ENCODE data around the gene CNPY3.
A peak's percentile ranks its signal among the peaks of the same experiment; 100 is the strongest.

The CNPY3 gene

GRCh38 chr6:42973926-42974325 lies 44.6 kb downstream of the CNPY3 start:
- no peak for TF ChIP-seq CTCF (IDR thresholded peaks at IDR 0.05; ENCODE audit: low read length, missing control alignments)
- no peak overlapping the region for H3K4me3 ChIP-seq (replicated peaks; ENCODE audit: low read depth, low read length)
- DNase-seq (ENCODE audit: low read depth): no peak

- no peak for DNase-seq (ENCODE audit: low read depth)
- no peak overlapping the region for H3K4me3 ChIP-seq (replicated peaks; ENCODE audit: low read depth, low read length)
- no peak for TF ChIP-seq CTCF (IDR thresholded peaks at IDR 0.05; ENCODE audit: low read length, missing control alignments)
Measured at GRCh38 chr6:42974919-42975505, 45.7 kb downstream of the CNPY3 start.

GRCh38 chr6:42978487-42978838 lies 49.2 kb downstream of the CNPY3 start:
- H3K4me3 ChIP-seq (replicated peaks; ENCODE audit: low read depth, low read length): peak overlapping the region; percentile 72
- DNase-seq (ENCODE audit: low read depth): no peak
- TF ChIP-seq CTCF (IDR thresholded peaks at IDR 0.05; ENCODE audit: low read length, missing control alignments): no peak

GRCh38 chr6:42978839-42979522 lies 49.7 kb downstream of the CNPY3 start, which contains the start of gene PEX6:
PEX6 (minus strand) TSS chr6:42979181; CDS start chr6:42979150, 31 bp downstream.
- H3K4me3 ChIP-seq (replicated peaks; ENCODE audit: low read depth, low read length): peak within 1 kb of the TSS; percentile 72
- DNase-seq (ENCODE audit: low read depth): peak; percentile 79
- no peak for TF ChIP-seq CTCF (IDR thresholded peaks at IDR 0.05; ENCODE audit: low read length, missing control alignments)

- peak overlapping the region; percentile 72 for H3K4me3 ChIP-seq (replicated peaks; ENCODE audit: low read depth, low read length)
- TF ChIP-seq CTCF (IDR thresholded peaks at IDR 0.05; ENCODE audit: low read length, missing control alignments): no peak
- DNase-seq (ENCODE audit: low read depth): peak; percentile 47
Measured at GRCh38 chr6:42979523-42980177, 50.4 kb downstream of the CNPY3 start.

- peak; percentile 29 for DNase-seq (ENCODE audit: low read depth)
- TF ChIP-seq CTCF (IDR thresholded peaks at IDR 0.05; ENCODE audit: low read length, missing control alignments): no peak
Measured at GRCh38 chr6:42981836-42982235, 52.6 kb downstream of the CNPY3 start.

More at GRCh38 chr6:42981836-42982235, 52.6 kb downstream of the CNPY3 start:
- H3K4me3 ChIP-seq (replicated peaks; ENCODE audit: low read depth, low read length): no peak overlapping the region

Data from fibroblast of pulmonary artery (primary cell).